Measurements from ENCODE around the gene TSPAN8.

DNA sequence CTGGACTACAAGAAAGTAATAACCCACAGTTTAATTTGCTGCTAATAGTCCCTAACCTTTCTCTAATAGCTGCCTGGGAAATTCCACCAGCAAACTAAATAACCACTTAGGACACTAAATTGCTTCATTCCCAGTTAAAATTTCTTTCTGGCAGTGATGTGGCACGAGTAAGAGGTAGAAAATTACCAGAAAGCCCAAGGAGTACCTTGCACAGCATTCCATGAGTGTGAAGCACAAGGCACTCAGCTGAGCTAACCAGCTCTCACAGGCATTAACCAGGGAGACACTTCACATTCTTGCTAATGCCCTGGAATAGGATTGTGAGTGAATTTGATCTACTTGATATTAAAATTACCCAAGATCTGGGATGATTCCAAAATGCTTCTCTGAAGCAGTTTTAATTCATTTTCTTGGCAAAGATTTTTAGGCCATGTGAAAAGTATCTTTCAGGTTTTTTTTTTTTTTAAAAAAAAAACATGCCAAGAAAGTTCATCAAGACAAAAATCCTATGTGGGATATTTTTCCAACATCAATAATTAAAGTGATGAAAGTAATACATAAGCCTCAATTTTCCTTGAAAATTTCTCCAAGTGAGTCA is 29.5 kb downstream of the TSPAN8 start:
- TF ChIP-seq POLR2A (IDR thresholded peaks at IDR 0.05; ENCODE audit: low read depth, low read length) (no peak), POLR2AphosphoS5 (IDR thresholded peaks at IDR 0.05; ENCODE audit: low read depth, low read length) (no peak), SPI1 (IDR thresholded peaks at IDR 0.05; ENCODE audit: low read depth, low read length) (no peak), TAF1 (IDR thresholded peaks at IDR 0.05; ENCODE audit: low read depth, low read length) (no peak)
